Measurements from ENCODE around the gene TMTC3. TPM values are rescaled to one million over a fixed set of nuclear protein-coding genes. Genes with fewer than 3 reads are reported as not detected.
A peak's percentile ranks its signal among the peaks of the same experiment; 100 is the strongest.

The TMTC3 gene
- total RNA-seq (2022) (24.5 and 30.8 TPM in 2 replicates), Bru-seq, nascent RNA (percentile 70 among the genes with signal in this experiment), BruChase-seq, experiment 1, labeled RNA remaining after a 6-hour chase (percentile 88 among the genes with signal in this experiment), BruChase-seq, experiment 2, labeled RNA remaining after a 2-hour chase (percentile 78 among the genes with signal in this experiment)
- long read RNA-seq, full-length matches to known transcripts = 3 of 5 reads
- long read RNA-seq, partial matches to known transcripts = 0 of 5 reads
- long read RNA-seq, other reads (novel, unspliced or antisense) = 2 of 5 reads

DNA sequence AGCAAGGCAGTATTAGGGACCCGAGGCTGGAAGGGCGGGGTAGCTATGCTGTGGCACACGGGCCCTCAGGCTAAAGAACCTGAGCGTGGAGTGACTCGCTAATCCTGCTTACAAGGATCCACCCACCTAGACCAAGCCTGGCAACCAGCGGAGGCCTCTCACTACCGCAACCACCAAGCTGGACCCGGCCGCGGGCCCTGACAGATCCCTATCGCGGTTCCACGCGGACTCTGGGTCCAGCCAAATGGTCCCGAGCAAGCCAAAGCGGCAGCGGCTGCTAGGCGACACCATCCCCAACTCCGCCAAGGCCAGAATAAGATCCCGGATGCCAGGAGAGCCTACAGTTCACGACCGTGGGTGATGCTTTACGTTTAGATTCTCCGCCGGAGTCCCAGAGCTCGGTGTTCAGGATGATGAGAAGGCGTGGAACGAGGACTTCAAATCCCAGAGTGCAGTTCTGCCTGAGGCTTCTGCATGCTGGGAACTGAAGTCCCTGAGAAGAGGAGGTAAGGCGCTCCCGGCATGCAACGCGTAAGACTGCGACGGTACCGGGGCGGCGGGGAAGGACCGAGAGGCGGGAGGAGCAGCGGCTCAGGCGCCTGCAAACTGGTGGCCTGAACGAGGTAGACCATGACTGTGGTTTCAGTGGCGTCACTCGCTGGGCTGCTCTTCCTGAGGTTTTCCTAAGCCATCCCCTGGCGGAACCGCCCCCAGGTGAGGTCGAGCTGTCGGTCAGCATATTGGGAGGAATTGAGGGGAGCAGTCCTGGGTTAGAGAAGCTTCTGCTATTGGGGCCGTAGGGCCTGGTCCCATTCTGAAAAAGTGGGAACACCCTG lies at the start of gene TMTC3, which contains the start of gene CEP290:
Gene TMTC3 (plus strand): TSS at position 534 of the 836 bp plus-strand sequence. CDS start 6,009 bp downstream, outside the sequence.
Gene CEP290 (minus strand): TSS at position 315 of the 836 bp plus-strand sequence. CDS start 781 bp downstream, outside the sequence.
- no peak for TF ChIP-seq CTCF (IDR thresholded peaks at IDR 0.05; ENCODE audit: unreplicated experiment)
- Mint-ChIP-seq H3K9me3 (ENCODE audit: low read depth, unreplicated experiment) (no peaks in the 10 kb centered on the region), H3K4me3 (ENCODE audit: low read depth, unreplicated experiment) (peak within 1 kb of the TSS; percentile 92), H3K27me3 (ENCODE audit: unreplicated experiment) (no peaks in the 10 kb centered on the region), H3K36me3 (ENCODE audit: insufficient read depth, unreplicated experiment) (peaks cover 20% of the 10 kb centered on the region), H3K27ac (ENCODE audit: unreplicated experiment) (peak within 1 kb of the TSS; percentile 83), H3K4me1 (ENCODE audit: low read depth, unreplicated experiment) (peaks cover 19% of the 10 kb centered on the region)
- peak; percentile 94 for DNase-seq
- BruUV-seq (replicated peaks) = no TSS peak
- intact Hi-C loops (cut with micrococcal nuclease; ENCODE audit: unreplicated experiment) = no loop called here
- CTCF ChIA-PET = interaction anchor here (1.0 kb wide), 2 partner anchors 251 to 438 kb away, joined by 3 to 5 read pairs; partner anchors contain the start of gene KITLG

GRCh38 chr12:88092771-88093170 lies 49.3 kb upstream of the TMTC3 start:
- Mint-ChIP-seq H3K36me3 (ENCODE audit: insufficient read depth, unreplicated experiment) (peaks cover 5% of the 10 kb centered on the region), H3K27ac (ENCODE audit: unreplicated experiment) (no peak overlapping the region), H3K9me3 (ENCODE audit: low read depth, unreplicated experiment) (no peaks in the 10 kb centered on the region), H3K4me3 (ENCODE audit: low read depth, unreplicated experiment) (no peak overlapping the region), H3K27me3 (ENCODE audit: unreplicated experiment) (no peaks in the 10 kb centered on the region), H3K4me1 (ENCODE audit: low read depth, unreplicated experiment) (no peaks in the 10 kb centered on the region)
- intact Hi-C loops (cut with micrococcal nuclease; ENCODE audit: unreplicated experiment) = no loop called here
- CTCF ChIA-PET = no interaction called here
- BruUV-seq (replicated peaks) = no TSS peak
- no peak for TF ChIP-seq CTCF (IDR thresholded peaks at IDR 0.05; ENCODE audit: unreplicated experiment)
- no peak for DNase-seq

DNA sequence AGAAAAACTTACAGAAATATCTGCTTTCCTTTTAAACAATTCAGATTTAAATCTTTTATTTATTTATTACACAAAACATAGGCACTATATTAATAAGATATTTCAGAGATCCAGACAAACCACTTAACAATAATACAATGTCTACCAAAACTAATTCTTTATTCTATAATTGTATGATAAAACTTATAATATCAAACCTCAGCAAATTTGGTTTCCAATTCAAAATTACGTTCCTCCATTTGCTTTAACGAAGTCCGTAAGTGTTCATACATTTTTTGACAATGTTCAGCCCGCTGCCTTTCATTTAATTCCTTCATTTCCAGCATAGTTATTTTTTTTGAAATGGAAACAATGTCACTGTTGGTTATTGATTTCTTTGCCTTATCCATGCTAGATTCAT lies 48.5 kb upstream of the TMTC3 start:
- Mint-ChIP-seq H3K36me3 (ENCODE audit: insufficient read depth, unreplicated experiment) (peaks cover 5% of the 10 kb centered on the region), H3K27ac (ENCODE audit: unreplicated experiment) (no peak overlapping the region), H3K9me3 (ENCODE audit: low read depth, unreplicated experiment) (no peaks in the 10 kb centered on the region), H3K4me1 (ENCODE audit: low read depth, unreplicated experiment) (no peaks in the 10 kb centered on the region), H3K27me3 (ENCODE audit: unreplicated experiment) (no peaks in the 10 kb centered on the region), H3K4me3 (ENCODE audit: low read depth, unreplicated experiment) (no peak overlapping the region)
- no TSS peak for BruUV-seq (replicated peaks)
- CTCF ChIA-PET = no interaction called here
- TF ChIP-seq CTCF (IDR thresholded peaks at IDR 0.05; ENCODE audit: unreplicated experiment) = no peak
- DNase-seq = no peak
- intact Hi-C loops (cut with micrococcal nuclease; ENCODE audit: unreplicated experiment) = no loop called here

DNA sequence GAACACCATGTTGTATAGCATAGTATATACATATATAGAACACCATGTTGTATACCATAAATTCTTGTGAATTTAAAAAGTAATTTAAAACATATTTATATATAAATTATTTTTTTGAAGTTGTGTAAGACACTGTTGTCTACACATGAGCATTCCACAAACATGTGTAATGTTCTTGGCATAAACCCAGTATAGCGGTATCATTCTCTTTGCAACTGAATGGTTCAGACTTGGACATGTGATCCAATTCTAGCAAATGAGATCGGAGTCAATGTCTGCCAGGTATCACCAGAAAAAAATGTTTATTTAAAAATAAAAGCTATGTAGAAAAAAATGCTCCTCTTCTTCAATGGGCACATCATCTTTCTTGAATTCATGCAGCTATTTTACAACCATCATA lies 34.1 kb upstream of the TMTC3 start:
- no TSS peak for BruUV-seq (replicated peaks)
- peaks cover 4% of the 10 kb centered on the region for H3K36me3 Mint-ChIP-seq (ENCODE audit: insufficient read depth, unreplicated experiment)
- CTCF ChIA-PET = no interaction called here
- DNase-seq = no peak
- no peak overlapping the region for H3K27ac Mint-ChIP-seq (ENCODE audit: unreplicated experiment)
- H3K4me3 Mint-ChIP-seq (ENCODE audit: low read depth, unreplicated experiment) = no peak overlapping the region
- no peaks in the 10 kb centered on the region for H3K4me1 Mint-ChIP-seq (ENCODE audit: low read depth, unreplicated experiment)
- no peak for TF ChIP-seq CTCF (IDR thresholded peaks at IDR 0.05; ENCODE audit: unreplicated experiment)
- H3K27me3 Mint-ChIP-seq (ENCODE audit: unreplicated experiment) = no peaks in the 10 kb centered on the region
- intact Hi-C loops (cut with micrococcal nuclease; ENCODE audit: unreplicated experiment) = no loop called here
- H3K9me3 Mint-ChIP-seq (ENCODE audit: low read depth, unreplicated experiment) = no peaks in the 10 kb centered on the region

All from Calu3 (cell line).